PC-3 (cell line): ENCODE measurements around the gene RNPEP. TPM values are rescaled to one million over a fixed set of nuclear protein-coding genes. Genes with fewer than 3 reads are reported as not detected.
A peak's percentile ranks its signal among the peaks of the same experiment; 100 is the strongest.
"Not testable (repeated sequence)": the region's sequence is repeated elsewhere in the genome, so short reads cannot be mapped to it uniquely, and the experiment has no call there.

Source experiments
- ATAC-seq: fragments of 200-7000 bp; cut with Tn5 transposase; 2 replicates; pipeline ENCODE4 v1.9.1; 2020; ENCODE audit warnings: mild to moderate bottlenecking, moderate library complexity
- BruUV-seq: library from RNA; stranded (reverse); fragments of 400-500 nt; replicated peaks from 2 replicates; lab custom pipeline; 2021; lab: Mats Ljungman, UMichigan
- CTCF ChIA-PET: fragments of 300-600 bp; sonication (Branson Sonifier 250); formaldehyde crosslinking; loops from one replicate; lab custom pipeline; 2022; ENCODE audit warnings: antibody characterized with exemption; lab: Charles Lee
- POLR2A ChIA-PET: fragments of 300-600 bp; sonication (Branson Sonifier 250); formaldehyde crosslinking; loops from one replicate; lab custom pipeline; 2022; ENCODE audit warnings: antibody characterized with exemption; ENCODE audit not compliant: unreplicated experiment; lab: Charles Lee
- DNase-seq: peaks from one replicate; pipeline ENCODE4 v3.0.0-alpha.2; 2015
- H2AFZ ChIP-seq: fragments of 300-600 bp; sonication (generic); 2 replicates; pipeline ENCODE4 v1.6.0; 2016; ENCODE audit warnings: antibody characterized with exemption, low read length
- H3F3A ChIP-seq: fragments of 300-600 bp; sonication (generic); one replicate; pipeline ENCODE4 v1.6.0; 2017; ENCODE audit warnings: antibody characterized with exemption, low read length, control low read depth, mild to moderate bottlenecking; ENCODE audit not compliant: unreplicated experiment
- H3K27ac ChIP-seq: fragments of 300-600 bp; sonication (generic); 2 replicates; pipeline ENCODE4 v1.5.1; 2016; ENCODE audit warnings: mild to moderate bottlenecking, low read length
- H3K27me3 ChIP-seq: fragments of 300-600 bp; sonication (generic); 2 replicates; pipeline ENCODE4 v1.6.1; 2016; ENCODE audit warnings: low read length, mixed read lengths
- H3K36me3 ChIP-seq: fragments of 300-600 bp; sonication (generic); 2 replicates; pipeline ENCODE4 v1.6.1; 2016; ENCODE audit warnings: low read depth, mixed run types, low read length, mixed read lengths
- H3K4me1 ChIP-seq: fragments of 300-600 bp; sonication (generic); 2 replicates; pipeline ENCODE4 v1.5.1; 2016; ENCODE audit warnings: low read length; ENCODE audit not compliant: insufficient read depth
- H3K4me2 ChIP-seq: fragments of 300-600 bp; sonication (generic); 2 replicates; pipeline ENCODE4 v1.6.0; 2016; ENCODE audit warnings: low read length
- H3K4me3 ChIP-seq: fragments of 300-600 bp; sonication (generic); 2 replicates; pipeline ENCODE4 v1.5.1; 2016; ENCODE audit warnings: mild to moderate bottlenecking, low read length, mixed read lengths
- H3K79me2 ChIP-seq: fragments of 300-600 bp; sonication (generic); 2 replicates; pipeline ENCODE4 v1.6.1; 2017; ENCODE audit warnings: low read length, mixed read lengths
- H3K9ac ChIP-seq: fragments of 300-600 bp; sonication (generic); 2 replicates; pipeline ENCODE4 v1.6.0; 2016; ENCODE audit warnings: mild to moderate bottlenecking, low read length
- H3K9me2 ChIP-seq: fragments of 300-600 bp; sonication (generic); replicated peaks from 2 replicates; pipeline ENCODE4 v1.6.1; 2016; ENCODE audit warnings: mixed run types, low read length, mixed read lengths
- H3K9me3 ChIP-seq: fragments of 300-600 bp; sonication (generic); 2 replicates; pipeline ENCODE4 v1.6.1; 2016; ENCODE audit warnings: low read length, mixed read lengths
- H4K20me1 ChIP-seq: fragments of 300-600 bp; sonication (generic); 2 replicates; pipeline ENCODE4 v1.6.1; 2016; ENCODE audit warnings: low read length, mixed read lengths
- CTCF ChIP-seq: fragments of 300-600 bp; sonication (generic); conservative IDR thresholded peaks from 2 replicates; pipeline ENCODE4 v1.5.1; 2017; ENCODE audit warnings: antibody characterized with exemption, low read depth, mild to moderate bottlenecking, low read length
- EZH2 ChIP-seq: fragments of 300-600 bp; sonication (generic); IDR thresholded peaks from one replicate; pipeline ENCODE4 v1.6.1; 2017; ENCODE audit warnings: antibody characterized with exemption, mild to moderate bottlenecking, low read length; ENCODE audit not compliant: unreplicated experiment
- EZH2phosphoT487 ChIP-seq: fragments of 300-600 bp; sonication (generic); IDR thresholded peaks from 2 replicates; pipeline ENCODE4 v1.6.1; 2018; ENCODE audit warnings: mild to moderate bottlenecking, antibody characterized with exemption, low read length, borderline replicate concordance
- intact Hi-C: fragments of 100-400 bp; cut with micrococcal nuclease; formaldehyde crosslinking; loops from 2 replicates; pipeline ENCODE4 v1.9.0; 2023
- total RNA-seq: library from RNA; depleted of rRNA; stranded (reverse); fragments of >200 nt; gene quantifications from 2 replicates; pipeline ENCODE4 v1.2.3, GENCODE V29; 2014

RNPEP gene
- total RNA-seq, 1 experiment from 2014 or later = 64.7 TPM

- ATAC-seq (peak; percentile 31; the same call in 1 of the 2 replicates), DNase-seq (no peak)
- Histone ChIP-seq H3K36me3 (peaks cover 17% of the 10 kb centered on the region), H3K79me2 (peaks cover 38% of the 10 kb centered on the region), H2AFZ (peak overlapping the region; percentile 75), H3K9me2 (no peaks in the 10 kb centered on the region), H3K27ac (peak overlapping the region; percentile 53), H3K9me3 (no peaks in the 10 kb centered on the region), H3K4me2 (peak overlapping the region; percentile 96), H3K4me1 (peaks cover 5% of the 10 kb centered on the region; the same call in 1 of the 2 replicates), H3K4me3 (peak overlapping the region; percentile 98), H3F3A (no peaks in the 10 kb centered on the region), H3K27me3 (no peaks in the 10 kb centered on the region), H4K20me1 (peaks cover 4% of the 10 kb centered on the region; the same call in 1 of the 2 replicates), H3K9ac (peak overlapping the region; percentile 97)
- BruUV-seq = TSS peak; percentile 71
- intact Hi-C loops = no loop called here
- CTCF ChIA-PET = no interaction called here
- TF ChIP-seq CTCF (no peak), EZH2 (no peak), EZH2phosphoT487 (no peak)
- POLR2A ChIA-PET = interaction anchor here (0.6 kb wide), 1 partner anchor 41 kb away, joined by 3 read pairs; no protein-coding TSS in a partner anchor
Measured at GRCh38 chr1:201955729-201956143, 26.7 kb upstream of the RNPEP start.

- no TSS peak for BruUV-seq
- Histone ChIP-seq H3K9me3 (no peaks in the 10 kb centered on the region), H3K27ac (no peak overlapping the region), H3K9ac (no peak overlapping the region), H2AFZ (no peak overlapping the region), H4K20me1 (peaks cover 4% of the 10 kb centered on the region; the same call in 1 of the 2 replicates), H3K4me2 (no peak overlapping the region), H3K9me2 (no peaks in the 10 kb centered on the region), H3K4me1 (peaks cover 5% of the 10 kb centered on the region; the same call in 1 of the 2 replicates), H3K36me3 (peaks cover 24% of the 10 kb centered on the region), H3K27me3 (no peaks in the 10 kb centered on the region), H3K4me3 (no peak overlapping the region), H3K79me2 (peaks cover 38% of the 10 kb centered on the region), H3F3A (no peaks in the 10 kb centered on the region)
- TF ChIP-seq EZH2 = no peak
- TF ChIP-seq EZH2phosphoT487 = no peak
- ATAC-seq (no peak), DNase-seq (no peak)
- intact Hi-C loops = no loop called here
- ChIA-PET CTCF (no interaction called here), POLR2A (no interaction called here)
Measured at GRCh38 chr1:201958348-201958747, 24.1 kb upstream of the RNPEP start.

- intact Hi-C loops, H3K4me3 ChIP-seq, H3K9ac ChIP-seq, H3K27ac ChIP-seq, CTCF ChIA-PET, POLR2A ChIA-PET, H3F3A ChIP-seq, H2AFZ ChIP-seq, BruUV-seq, H3K4me2 ChIP-seq, H4K20me1 ChIP-seq, H3K27me3 ChIP-seq, H3K4me1 ChIP-seq, DNase-seq, H3K9me2 ChIP-seq, H3K9me3 ChIP-seq, ATAC-seq: not testable (repeated sequence)
- Histone ChIP-seq H3K36me3 (peaks cover 43% of the 10 kb centered on the region), H3K79me2 (peaks cover 14% of the 10 kb centered on the region)
Measured at GRCh38 chr1:201962382-201962781, 20.1 kb upstream of the RNPEP start.
